OCI-LY3 (cell line): Measurements from ENCODE around the gene GRIK1.

Source experiments
- H2AFZ ChIP-seq: fragments of 200-600, 300-600 bp; shearing (Covaris generic); 2 replicates; pipeline ENCODE4 v1.6.0; 2014; ENCODE audit warnings: antibody characterized with exemption, low read depth, low read length
- H3K27ac ChIP-seq: fragments of 200-600, 300-600 bp; sonication (generic); 2 replicates; pipeline ENCODE4 v1.5.1; 2014; ENCODE audit warnings: mild to moderate bottlenecking, low read length, moderate library complexity, mixed read lengths
- H3K27me3 ChIP-seq: fragments of 200-600, 300-600 bp; sonication (generic); 2 replicates; pipeline ENCODE4 v1.6.1; 2014; ENCODE audit warnings: low read depth, low read length, mixed read lengths
- H3K36me3 ChIP-seq: fragments of 200-600, 300-600 bp; sonication (generic); replicated peaks from 2 replicates; pipeline ENCODE3; 2014; ENCODE audit warnings: low read depth, low read length, mixed read lengths
- H3K4me1 ChIP-seq: fragments of 300-600, 200-600 bp; sonication (generic); 2 replicates; pipeline ENCODE4 v1.6.1; 2014; ENCODE audit warnings: low read length, mixed read lengths
- H3K4me2 ChIP-seq: fragments of 200-600, 300-600 bp; sonication (generic); 2 replicates; pipeline ENCODE4 v1.6.1; 2014; ENCODE audit warnings: low read length, mixed read lengths
- H3K4me3 ChIP-seq: fragments of 300-600, 200-600 bp; sonication (generic); 2 replicates; pipeline ENCODE4 v1.5.1; 2014; ENCODE audit warnings: antibody characterized with exemption, mild to moderate bottlenecking, low read length, moderate library complexity
- H3K79me2 ChIP-seq: fragments of 300-600, 200-600 bp; shearing (Covaris generic); 2 replicates; pipeline ENCODE4 v1.6.1; 2014; ENCODE audit warnings: mild to moderate bottlenecking, low read length, mixed read lengths
- H3K9ac ChIP-seq: fragments of 300-600, 200-600 bp; shearing (Covaris generic); 2 replicates; pipeline ENCODE4 v1.6.0; 2014; ENCODE audit warnings: mild to moderate bottlenecking, low read length, moderate library complexity
- H3K9me3 ChIP-seq: fragments of 200-600, 300-600 bp; shearing (Covaris generic); 2 replicates; pipeline ENCODE4 v1.6.1; 2014; ENCODE audit warnings: low read length, mixed read lengths; ENCODE audit not compliant: insufficient read depth
- H4K20me1 ChIP-seq: fragments of 200-600, 300-600 bp; sonication (generic); 2 replicates; pipeline ENCODE4 v1.6.1; 2016; ENCODE audit warnings: low read length, mixed read lengths; ENCODE audit not compliant: insufficient read depth
- EZH2phosphoT487 ChIP-seq: fragments of 200-600 bp; shearing (Covaris generic); IDR thresholded peaks from 2 replicates; pipeline ENCODE4 v1.6.1; 2018; ENCODE audit warnings: antibody characterized with exemption, mixed run types, low read depth
- TF ChIP-seq, protein P1 (sequence below): fragments of 200-600, 300-600 bp; sonication (generic); IDR thresholded peaks from 2 replicates; pipeline ENCODE4 v1.5.1; 2014; ENCODE audit warnings: antibody characterized with exemption, low read length, low read depth

The GRIK1 gene

DNA sequence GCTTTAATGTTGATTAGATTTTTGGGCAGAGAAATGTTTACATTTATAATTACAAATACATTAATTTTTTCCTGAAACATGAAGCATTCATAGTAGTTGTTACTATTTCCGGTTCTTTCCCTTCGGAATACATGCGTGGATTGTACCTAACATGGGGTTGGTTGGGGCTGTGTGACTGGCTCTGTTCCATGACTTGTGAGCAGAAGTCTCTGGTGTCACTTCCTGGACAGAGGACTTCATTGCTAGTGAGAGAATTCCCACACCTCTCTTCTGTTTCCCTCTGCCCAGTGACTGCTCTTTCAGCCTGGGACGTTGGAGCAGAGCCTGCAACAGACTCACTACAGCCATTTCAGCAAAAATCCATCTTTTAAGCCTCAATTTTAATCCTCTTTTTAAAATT, 231.4 kb downstream of the GRIK1 start:
- H3K4me1 ChIP-seq: peaks cover 7% of the 10 kb centered on the region
- TF ChIP-seq, protein P1, sequence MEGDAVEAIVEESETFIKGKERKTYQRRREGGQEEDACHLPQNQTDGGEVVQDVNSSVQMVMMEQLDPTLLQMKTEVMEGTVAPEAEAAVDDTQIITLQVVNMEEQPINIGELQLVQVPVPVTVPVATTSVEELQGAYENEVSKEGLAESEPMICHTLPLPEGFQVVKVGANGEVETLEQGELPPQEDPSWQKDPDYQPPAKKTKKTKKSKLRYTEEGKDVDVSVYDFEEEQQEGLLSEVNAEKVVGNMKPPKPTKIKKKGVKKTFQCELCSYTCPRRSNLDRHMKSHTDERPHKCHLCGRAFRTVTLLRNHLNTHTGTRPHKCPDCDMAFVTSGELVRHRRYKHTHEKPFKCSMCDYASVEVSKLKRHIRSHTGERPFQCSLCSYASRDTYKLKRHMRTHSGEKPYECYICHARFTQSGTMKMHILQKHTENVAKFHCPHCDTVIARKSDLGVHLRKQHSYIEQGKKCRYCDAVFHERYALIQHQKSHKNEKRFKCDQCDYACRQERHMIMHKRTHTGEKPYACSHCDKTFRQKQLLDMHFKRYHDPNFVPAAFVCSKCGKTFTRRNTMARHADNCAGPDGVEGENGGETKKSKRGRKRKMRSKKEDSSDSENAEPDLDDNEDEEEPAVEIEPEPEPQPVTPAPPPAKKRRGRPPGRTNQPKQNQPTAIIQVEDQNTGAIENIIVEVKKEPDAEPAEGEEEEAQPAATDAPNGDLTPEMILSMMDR: no peak
- no peak for TF ChIP-seq EZH2phosphoT487
- no peak overlapping the region for H3K27ac ChIP-seq
- H3K4me3 ChIP-seq: no peak overlapping the region
- no peaks in the 10 kb centered on the region for H3K79me2 ChIP-seq
- no peak overlapping the region for H3K9ac ChIP-seq
- H4K20me1 ChIP-seq: no peaks in the 10 kb centered on the region
- no peak overlapping the region for H3K4me2 ChIP-seq
- no peak overlapping the region for H2AFZ ChIP-seq
- no peaks in the 10 kb centered on the region for H3K27me3 ChIP-seq
- no peaks in the 10 kb centered on the region for H3K9me3 ChIP-seq
- no peaks in the 10 kb centered on the region for H3K36me3 ChIP-seq

DNA sequence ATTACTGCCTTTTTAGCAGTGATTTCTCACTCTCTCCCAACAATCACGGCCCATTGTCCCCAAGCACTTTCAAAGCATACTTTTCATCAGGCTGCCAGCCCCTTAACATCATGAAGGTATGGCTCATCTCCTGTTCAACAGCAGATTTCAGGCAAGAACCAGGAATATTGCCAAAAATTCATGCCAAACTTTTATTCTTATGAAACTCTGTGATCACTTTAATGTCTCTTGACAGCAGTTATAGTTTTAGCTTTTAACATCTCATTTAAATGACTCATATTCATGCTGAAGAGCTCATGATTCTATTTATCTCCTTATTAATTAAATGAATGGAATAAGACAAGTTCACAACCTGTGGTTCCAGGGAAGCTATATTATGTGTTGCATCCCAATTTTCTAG, 235.1 kb downstream of the GRIK1 start:
- H3K27me3 ChIP-seq: no peaks in the 10 kb centered on the region
- H3K9me3 ChIP-seq: no peaks in the 10 kb centered on the region
- H3K4me2 ChIP-seq: no peak overlapping the region
- H3K36me3 ChIP-seq: no peaks in the 10 kb centered on the region
- H4K20me1 ChIP-seq: no peaks in the 10 kb centered on the region
- peaks cover 7% of the 10 kb centered on the region for H3K4me1 ChIP-seq
- H2AFZ ChIP-seq: no peak overlapping the region
- no peak overlapping the region for H3K9ac ChIP-seq
- no peaks in the 10 kb centered on the region for H3K79me2 ChIP-seq
- H3K4me3 ChIP-seq: no peak overlapping the region
- TF ChIP-seq EZH2phosphoT487: no peak
- TF ChIP-seq, protein P1: no peak
- H3K27ac ChIP-seq: no peak overlapping the region

DNA sequence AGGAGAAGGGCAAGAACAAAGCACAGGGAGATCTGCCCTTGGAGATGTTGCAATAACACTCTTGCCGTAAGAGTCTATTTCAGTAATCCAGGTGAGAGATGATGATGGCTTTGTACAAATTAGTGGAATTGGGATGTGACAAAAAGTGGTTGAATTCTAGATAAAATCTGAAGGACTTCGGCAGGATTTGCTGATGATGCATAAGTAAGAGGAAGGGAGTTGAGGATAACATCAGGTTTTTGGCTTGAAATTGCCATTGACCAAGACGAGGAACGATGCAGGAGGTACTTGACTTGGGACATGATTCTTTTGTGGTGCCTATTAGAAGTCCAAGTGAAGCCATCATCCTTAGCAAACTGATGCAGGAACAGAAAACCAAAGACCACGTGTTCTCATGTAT, 238.1 kb downstream of the GRIK1 start:
- Histone ChIP-seq H4K20me1 (no peaks in the 10 kb centered on the region), H3K27me3 (no peaks in the 10 kb centered on the region), H2AFZ (no peak overlapping the region), H3K4me3 (no peak overlapping the region), H3K9me3 (no peaks in the 10 kb centered on the region), H3K4me2 (no peak overlapping the region), H3K4me1 (peaks cover 15% of the 10 kb centered on the region), H3K9ac (no peak overlapping the region), H3K27ac (no peak overlapping the region), H3K79me2 (no peaks in the 10 kb centered on the region), H3K36me3 (no peaks in the 10 kb centered on the region)
- TF ChIP-seq, protein P1: no peak
- no peak for TF ChIP-seq EZH2phosphoT487

DNA sequence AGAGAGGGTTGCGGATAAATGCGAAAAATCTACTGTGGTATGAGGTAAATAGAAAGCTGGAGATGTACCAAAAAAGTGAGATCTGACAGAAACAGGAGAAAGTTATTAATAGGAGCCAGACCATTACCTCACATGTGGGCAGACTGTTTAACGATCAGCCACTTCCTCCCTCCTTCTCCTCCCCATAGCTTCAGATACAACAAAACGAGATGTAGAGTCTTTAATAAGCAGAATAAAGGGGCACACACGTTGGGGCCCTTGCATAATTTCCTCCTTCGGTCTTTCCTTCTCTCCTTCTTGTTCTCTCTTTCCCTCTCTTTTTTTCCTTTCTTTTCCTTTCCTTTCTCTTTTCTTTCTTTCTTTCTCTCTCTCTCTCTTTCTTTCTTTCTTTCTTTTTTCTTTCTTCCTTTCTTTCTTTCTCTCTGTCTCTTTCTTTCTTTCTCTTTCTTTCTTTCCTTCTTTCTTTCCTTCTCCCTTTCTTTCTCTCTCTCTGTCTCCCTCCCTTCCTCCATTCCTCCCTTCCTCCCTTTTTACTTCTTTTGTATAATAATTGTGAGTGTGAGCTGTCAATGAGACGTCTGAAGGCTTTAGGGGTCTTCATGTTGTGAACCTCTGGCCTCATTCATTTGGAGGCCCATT, 242.1 kb downstream of the GRIK1 start:
- Histone ChIP-seq H4K20me1 (no peaks in the 10 kb centered on the region), H3K4me1 (peaks cover 12% of the 10 kb centered on the region), H3K36me3 (no peaks in the 10 kb centered on the region), H2AFZ (no peak overlapping the region), H3K9ac (no peak overlapping the region), H3K4me3 (no peak overlapping the region), H3K79me2 (no peaks in the 10 kb centered on the region), H3K27me3 (no peaks in the 10 kb centered on the region), H3K9me3 (no peaks in the 10 kb centered on the region), H3K4me2 (no peak overlapping the region), H3K27ac (no peak overlapping the region)
- TF ChIP-seq EZH2phosphoT487: no peak
- TF ChIP-seq, protein P1: no peak
